MM.1S (cell line): Measurements from ENCODE around the gene FIGN.

Experiments
- CTCF ChIP-seq: fragments of 300-600 bp; sonication (generic); IDR thresholded peaks from 2 replicates; pipeline ENCODE4 v1.5.1; 2016; ENCODE audit warnings: antibody characterized with exemption, low read length, mixed read lengths
- EZH2phosphoT487 ChIP-seq: fragments of 300-600 bp; sonication (generic); IDR thresholded peaks from 2 replicates; pipeline ENCODE4 v1.6.1; 2018; ENCODE audit warnings: antibody characterized with exemption, low read length

DNA sequence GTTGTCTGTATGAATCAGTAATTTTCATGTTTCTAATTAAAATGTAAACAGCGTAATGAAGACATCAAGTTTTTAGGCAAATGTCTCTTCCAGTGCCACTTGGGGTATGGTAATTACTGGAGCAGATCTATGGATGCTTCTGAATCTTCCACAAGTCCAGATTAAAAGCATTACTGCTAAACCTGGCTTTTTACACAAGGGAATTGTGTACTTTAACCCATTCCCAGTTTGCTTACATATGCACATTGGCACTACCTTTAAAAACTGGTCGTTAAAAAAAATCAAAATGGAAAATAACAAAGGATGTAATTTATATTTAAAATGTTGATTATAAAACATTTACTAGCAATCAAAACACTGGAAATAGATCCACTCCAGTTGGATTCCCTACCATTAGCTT is 19.7 kb downstream of the FIGN start:
- TF ChIP-seq CTCF (no peak), EZH2phosphoT487 (no peak)
